HG03565 (cell line): ENCODE results near the gene CCT3.
A peak's percentile ranks its signal among the peaks of the same experiment; 100 is the strongest.

Experiments used
- ATAC-seq: cut with Tn5 transposase; IDR thresholded peaks from one replicate; pipeline ENCODE4 v1.9.1; 2021; ENCODE audit warnings: mild to moderate bottlenecking, moderate library complexity; ENCODE audit not compliant: unreplicated experiment

CCT3 gene

DNA sequence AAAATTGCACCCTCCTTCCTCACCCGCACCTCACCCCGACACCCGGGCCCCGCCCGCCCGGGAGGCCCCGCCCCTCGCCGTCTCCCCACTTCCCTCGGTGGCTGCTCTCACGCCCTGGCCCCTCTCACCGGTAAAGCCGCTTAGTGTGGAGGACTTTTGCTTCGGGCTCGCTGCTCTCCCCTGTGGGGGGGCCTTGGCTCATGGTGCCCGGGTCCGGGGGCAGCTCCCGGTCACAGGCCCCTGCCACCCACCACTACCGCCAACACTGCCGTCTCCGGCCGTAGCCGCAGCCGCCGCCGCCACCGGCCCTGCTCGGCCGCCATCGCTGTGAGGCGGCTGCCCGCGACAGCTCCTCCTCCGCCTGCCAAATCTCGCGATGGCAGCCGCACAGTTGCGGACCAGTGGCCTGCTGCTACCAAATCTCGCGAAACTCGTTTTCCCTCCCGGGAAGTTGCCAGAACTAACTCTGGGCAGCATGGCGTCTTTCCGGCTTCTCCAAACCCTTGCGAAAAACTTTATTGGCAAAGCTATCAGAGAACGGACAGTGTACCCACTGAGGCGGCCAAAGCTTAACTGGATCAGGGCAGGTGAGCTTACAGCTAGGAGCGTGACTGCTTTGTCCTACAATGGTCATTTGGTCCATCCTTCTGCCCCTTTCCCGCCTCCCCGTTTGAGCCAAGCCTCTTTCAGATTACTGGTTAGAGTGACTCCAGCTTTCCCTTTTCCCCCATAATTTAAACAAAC lies 55.4 kb downstream of the CCT3 start, which contains the start of gene SMG5:
Gene SMG5 (minus strand): TSS at position 347 of the 744 bp plus-strand sequence. CDS start 145 bp downstream, at position 202.
- peak; percentile 65 for ATAC-seq

DNA sequence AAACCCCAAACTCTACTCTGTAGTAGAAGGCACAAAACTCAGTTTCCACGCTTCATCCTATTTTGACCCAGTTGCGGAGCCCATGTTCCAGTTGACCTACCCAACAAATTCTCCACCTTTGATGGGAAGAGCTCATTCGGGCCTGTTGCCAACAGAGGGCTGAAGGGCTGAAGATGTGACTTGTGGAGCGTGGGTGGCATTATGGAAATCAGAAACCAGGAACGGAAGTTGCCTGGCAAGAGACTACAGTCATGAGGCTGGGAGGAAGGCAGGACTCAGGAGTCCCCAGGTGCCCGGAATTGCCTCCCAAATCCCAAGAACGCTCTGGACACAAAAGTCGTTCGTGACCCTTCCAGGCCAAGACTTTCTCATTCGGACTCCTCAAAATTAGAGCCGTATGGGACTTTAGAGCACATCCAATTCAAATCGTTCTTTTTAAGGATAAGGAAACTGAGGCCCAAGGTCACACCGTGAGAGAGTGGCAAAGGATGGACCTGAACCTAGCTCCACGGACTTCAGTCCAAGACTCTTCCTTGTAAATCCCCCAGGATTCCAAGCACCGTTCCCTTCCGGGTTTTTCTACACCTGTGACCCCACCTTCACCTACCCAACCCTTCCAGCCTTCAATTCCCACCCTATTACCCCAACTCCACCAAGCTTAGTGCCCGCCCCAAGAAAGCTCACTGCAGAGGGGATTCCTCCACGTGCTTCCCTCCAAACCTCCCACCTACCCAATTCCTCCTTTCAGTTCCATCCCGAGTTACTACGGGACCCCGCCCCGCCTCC lies 56.2 kb downstream of the CCT3 start:
- ATAC-seq = no peak

DNA sequence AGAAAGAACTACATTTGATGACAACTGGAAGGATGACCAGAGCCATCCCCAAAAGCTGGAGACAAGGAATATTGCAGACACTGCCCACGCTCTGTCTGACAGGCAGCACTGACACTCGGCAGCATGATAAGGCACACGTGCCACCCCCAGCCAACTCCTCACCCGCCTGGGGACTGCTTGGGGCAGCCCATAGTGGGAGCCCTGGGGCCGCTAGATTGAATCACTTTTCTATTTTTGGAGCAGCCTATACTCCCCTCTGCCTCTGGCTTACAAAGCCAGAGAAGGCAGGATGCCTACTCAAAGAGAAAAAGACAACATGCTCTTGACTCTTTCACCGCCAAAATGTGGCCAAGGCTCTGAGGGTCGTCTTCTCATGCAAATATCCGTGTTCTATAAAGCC lies 56.8 kb downstream of the CCT3 start:
- ATAC-seq = peak; percentile 33

DNA sequence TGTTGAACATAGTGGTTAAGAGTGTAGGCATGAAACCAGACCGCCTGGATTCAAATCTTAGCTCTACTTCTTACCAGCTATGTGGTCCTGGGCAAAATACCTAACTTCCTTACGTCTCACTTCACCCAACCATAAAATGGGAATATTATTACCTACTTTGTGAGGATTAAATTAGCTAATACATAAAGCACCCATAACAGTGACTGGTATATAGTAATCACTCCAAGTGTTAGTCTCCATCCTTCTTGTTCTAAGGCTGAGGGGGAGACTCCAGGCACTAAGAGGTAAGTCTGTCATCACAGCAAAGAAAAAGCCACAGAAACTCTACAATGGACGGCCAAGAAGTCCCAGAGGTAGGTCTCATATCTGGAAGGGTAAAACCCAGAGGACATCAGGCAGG lies 58.3 kb downstream of the CCT3 start:
- ATAC-seq = no peak

DNA sequence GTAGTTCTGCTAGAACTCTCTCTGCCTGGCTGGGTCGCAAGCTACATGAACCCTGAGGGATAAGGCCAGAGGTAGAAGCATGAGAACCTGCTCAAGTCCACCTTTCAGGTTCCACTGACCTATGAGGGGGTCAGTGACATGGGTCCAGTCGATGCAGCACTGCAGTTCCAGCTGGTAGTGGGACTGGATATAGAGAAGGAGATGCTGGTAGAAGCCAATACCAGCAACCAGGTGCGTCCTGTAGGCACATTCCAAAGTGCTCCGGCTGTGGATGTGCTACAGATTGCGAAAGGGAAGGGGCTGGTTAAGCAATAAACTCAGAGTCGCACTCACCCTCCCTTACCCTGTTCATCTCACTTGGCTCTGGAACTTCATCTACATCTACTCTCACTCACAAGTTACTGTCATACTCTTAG lies 61.1 kb downstream of the CCT3 start:
- ATAC-seq = no peak

DNA sequence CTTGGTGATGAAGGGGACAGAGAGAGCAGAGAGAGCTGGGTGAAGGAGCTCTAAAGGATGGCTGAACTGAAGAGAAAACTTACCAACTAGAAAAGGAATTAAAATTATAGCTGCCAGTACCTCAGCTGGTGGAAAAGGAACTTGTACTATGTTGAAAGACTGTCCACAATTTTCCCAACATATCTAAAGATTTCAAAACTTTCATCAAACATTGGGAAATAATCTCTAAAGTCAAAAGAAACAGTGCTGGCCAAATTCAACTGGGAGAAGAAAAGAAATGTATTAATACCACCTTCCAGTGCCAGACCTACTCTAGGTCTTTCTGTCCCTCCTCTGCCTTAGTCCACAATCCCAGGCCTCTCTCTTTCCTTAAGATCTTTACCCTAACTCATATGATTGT lies 61.6 kb downstream of the CCT3 start:
- ATAC-seq = no peak

DNA sequence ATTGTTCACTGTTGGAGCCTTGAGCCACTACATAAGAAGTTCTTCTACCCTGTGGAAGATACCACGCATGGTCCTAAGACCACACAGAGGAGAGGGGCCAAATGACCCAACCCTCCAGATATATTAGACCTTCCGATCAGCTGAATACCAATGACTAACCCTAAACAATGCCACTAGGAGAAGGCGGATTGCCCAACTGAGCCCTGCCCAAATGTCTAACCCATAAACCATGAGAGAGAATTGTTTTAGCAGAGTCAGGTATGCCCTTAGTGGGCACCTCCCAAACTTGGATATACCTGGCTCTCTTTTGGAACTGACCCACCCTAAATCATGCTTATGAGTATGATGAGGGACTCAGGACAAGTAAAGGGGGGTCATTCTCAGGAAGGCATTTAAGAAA lies 67.8 kb downstream of the CCT3 start:
- no peak for ATAC-seq

DNA sequence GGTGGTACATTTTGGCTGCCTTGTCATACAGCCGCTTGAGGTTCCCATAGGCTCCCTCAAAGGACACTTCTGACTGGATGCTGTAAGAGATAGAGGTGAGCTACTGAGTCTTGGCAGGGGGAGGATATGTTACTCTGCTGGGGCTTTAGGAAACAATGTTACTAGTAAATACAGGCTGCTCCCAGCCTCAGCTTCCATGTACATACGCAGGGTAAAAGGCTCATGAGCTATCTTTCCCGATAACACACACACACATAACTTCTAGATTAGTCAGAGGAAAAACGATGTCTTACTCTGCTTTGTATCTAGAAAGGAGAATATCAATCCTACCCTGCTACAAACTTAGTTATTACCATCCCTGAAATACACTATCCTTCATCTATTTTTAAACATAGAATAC lies 69.8 kb downstream of the CCT3 start:
- no peak for ATAC-seq

DNA sequence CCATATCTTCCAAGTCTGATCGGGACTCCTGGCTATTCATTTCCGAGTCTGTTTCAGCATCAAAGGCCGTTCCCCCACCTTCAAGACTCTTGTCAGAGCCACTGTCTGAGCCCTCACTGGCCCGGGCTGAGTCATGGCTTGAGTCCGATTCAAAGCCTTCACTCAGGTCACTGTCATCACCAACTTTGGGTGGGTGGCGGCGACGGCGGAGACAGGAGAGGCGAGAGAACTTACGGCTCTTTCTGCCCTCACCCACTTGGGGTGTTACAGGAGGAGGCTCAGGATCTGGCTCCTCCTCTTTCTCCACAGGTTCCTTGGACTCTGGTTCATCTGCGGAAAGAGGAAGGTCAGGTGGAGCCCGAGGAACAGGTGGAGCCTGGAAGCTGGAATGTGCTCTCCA lies 72.0 kb downstream of the CCT3 start:
- no peak for ATAC-seq

DNA sequence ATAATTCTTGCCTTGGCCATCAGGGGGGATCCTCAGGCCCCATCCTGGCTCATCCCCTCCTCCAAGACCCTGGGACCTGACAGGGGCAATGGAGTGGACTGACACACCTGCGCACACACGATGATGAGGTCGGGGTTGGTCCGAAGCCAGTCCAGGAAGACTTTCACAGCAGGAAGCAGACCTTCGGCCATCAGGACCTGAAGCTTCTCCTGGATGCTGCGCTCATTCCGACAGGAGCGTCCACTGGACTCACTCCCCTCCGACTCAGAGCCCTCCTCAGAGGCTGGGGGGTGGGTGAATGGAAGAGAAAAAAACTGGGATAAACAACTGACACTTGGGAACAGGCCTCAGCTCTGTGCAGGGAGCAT lies 74.8 kb downstream of the CCT3 start:
- ATAC-seq = no peak

DNA sequence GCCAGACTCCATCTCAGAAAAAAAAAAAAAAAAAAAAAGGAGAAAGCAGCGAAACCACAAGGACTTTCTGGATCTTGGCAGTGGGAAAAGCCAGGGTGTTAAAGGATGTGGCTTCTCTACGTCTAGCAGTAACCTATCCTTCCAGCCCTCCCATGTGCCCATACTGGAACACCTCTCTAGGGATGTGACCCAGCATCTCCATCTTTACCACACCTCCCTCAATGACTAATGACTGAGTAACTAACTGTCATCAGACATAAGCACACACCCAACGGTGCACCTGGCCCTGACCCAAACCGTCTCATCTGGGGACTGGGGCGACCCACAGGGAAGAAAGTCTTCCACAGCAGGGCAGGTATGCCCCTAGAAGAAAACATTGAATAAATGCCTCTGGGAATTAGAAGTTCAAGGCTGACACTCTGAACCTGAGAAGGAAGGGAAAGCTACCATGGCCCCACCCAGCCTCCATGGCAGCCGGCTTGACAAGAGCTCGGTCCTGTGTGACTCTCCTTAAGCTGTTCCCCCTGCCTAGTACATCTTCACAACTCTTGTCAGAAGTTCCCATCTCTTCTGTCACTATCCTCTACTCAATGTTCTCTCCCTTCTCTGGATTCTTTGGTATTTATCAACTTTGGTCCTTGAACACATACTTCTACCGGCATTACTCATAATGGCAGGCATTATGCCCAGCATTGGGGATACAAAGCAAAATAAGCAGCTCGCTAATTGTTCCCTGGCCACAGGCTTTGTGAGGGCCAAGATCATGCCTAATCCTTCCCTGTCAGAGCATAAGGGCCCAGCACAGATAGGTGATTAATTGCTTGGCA lies 75.4 kb downstream of the CCT3 start:
- ATAC-seq = no peak

DNA sequence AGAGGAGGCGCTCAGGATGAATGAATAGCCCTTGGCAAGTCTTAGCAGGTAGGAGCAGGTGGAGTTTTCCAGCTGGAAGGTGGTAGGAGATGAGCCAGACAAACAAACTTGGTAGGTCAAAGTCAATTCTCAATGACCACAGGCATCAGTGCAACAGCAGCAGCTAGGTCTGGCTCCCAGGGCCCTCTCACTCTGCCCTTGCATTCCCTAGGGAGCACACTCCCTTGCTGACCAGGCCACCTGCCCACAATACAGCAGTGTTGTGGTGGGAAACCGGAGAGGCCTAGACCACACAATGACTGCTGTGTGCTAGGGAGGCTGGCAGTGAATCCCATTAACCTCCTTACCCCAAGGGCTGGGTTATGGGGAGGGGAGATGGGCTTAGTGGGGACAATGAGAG lies 77.2 kb downstream of the CCT3 start:
- ATAC-seq = no peak

DNA sequence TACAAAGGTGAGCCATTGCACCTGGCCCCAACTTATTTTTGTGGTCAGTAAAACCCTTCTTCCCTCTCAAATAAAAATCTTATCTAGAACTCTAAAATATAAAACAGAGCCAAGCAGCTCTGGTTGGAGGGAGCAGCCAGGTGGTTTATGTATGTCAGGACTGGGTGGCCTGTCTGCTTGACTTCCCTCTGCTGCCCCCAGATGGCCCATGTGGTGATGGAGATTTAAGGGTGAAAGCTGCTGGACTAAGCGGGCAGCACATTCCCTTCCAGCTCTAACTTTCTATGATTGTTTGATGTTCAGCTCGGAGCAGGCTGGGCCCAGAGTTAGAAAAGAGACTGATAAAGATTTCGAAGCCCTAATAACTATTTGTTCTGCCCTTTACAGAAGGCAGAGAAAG lies 78.3 kb downstream of the CCT3 start:
- ATAC-seq = no peak
